Measurements from ENCODE around the gene CDC42EP5. TPM values are rescaled to one million over a fixed set of nuclear protein-coding genes. Genes with fewer than 3 reads are reported as not detected.

Gene CDC42EP5
- polyA plus RNA-seq, 1 of the 3 experiments (the other 2 are of a cell fraction), result 13.5 TPM

- H3K9me3 ChIP-seq, result no peaks in the 10 kb centered on the region
- CTCF ChIA-PET, result no interaction called here
- peaks cover 17% of the 10 kb centered on the region; the same call in 1 of the 2 replicates for H4K20me1 ChIP-seq (ENCODE audit: insufficient read depth)
- no peaks in the 10 kb centered on the region for H3K4me1 ChIP-seq (ENCODE audit: control insufficient read depth in 1 of 2, insufficient read depth in 2 of 2, low read depth in 1 of 2, low read length in 1 of 2)
- H3K36me3 ChIP-seq (replicated peaks in 1 of 2; ENCODE audit: control insufficient read depth in 1 of 2, insufficient read depth in 2 of 2, low read length in 1 of 2), result no peaks in the 10 kb centered on the region
- POLR2A ChIA-PET, result interaction anchor here (0.7 to 1.6 kb wide), 2 partner anchors 12 to 24 kb away, joined by 4 to 6 read pairs; partner anchors contain the start of gene LENG8
- H2AFZ ChIP-seq (ENCODE audit: low read depth), result no peak overlapping the region
- H3F3A ChIP-seq (replicated peaks; ENCODE audit: insufficient read depth), result no peaks in the 10 kb centered on the region
- no peak overlapping the region for H3K9ac ChIP-seq
- DNase-seq, result no peak
- 93% methylated on average over 10 of the region's 10 CpGs for WGBS (ENCODE audit: low lambda C conversion rate)
- peaks cover 7% of the 10 kb centered on the region; the same call in 1 of the 2 replicates for H3K79me2 ChIP-seq (ENCODE audit: insufficient read depth)
- H3K27ac ChIP-seq (ENCODE audit: low read depth in 2 of 2, low read length in 1 of 2), result no peak overlapping the region
- no peak overlapping the region for H3K4me3 ChIP-seq (ENCODE audit: low read depth in 2 of 2, low read length in 1 of 2)
- no peaks in the 10 kb centered on the region for H3K27me3 ChIP-seq (ENCODE audit: insufficient read depth)
- H3K9me2 ChIP-seq, result no peaks in the 10 kb centered on the region
- no peak overlapping the region for H3K4me2 ChIP-seq
- TF ChIP-seq FOSL2 (IDR thresholded peaks at IDR 0.05; ENCODE audit: borderline replicate concordance, low read depth) (no peak), ZBTB33 (IDR thresholded peaks at IDR 0.05; ENCODE audit: borderline replicate concordance, low read depth) (no peak), MXI1 (IDR thresholded peaks at IDR 0.05; ENCODE audit: low read depth, low read length) (no peak), EZH2phosphoT487 (IDR thresholded peaks at IDR 0.05; ENCODE audit: borderline replicate concordance, low read depth) (no peak), FOXJ3 (CRISPR knock-in tag; IDR thresholded peaks at IDR 0.05) (no peak), RAD21 (IDR thresholded peaks at IDR 0.05; ENCODE audit: low read length) (no peak), TAF1 (IDR thresholded peaks at IDR 0.05; ENCODE audit: borderline replicate concordance, low read depth, low read length) (no peak), CTCF (IDR thresholded peaks at IDR 0.05) (no peak), RFX5 (IDR thresholded peaks at IDR 0.05; ENCODE audit: low read length) (no peak), REST (IDR thresholded peaks at IDR 0.05; ENCODE audit: low read depth, low read length) (no peak), GABPA (IDR thresholded peaks at IDR 0.05; ENCODE audit: low read depth) (no peak), SMC3 (IDR thresholded peaks at IDR 0.05; ENCODE audit: low read depth, low read length) (no peak), MEF2A (IDR thresholded peaks at IDR 0.05; ENCODE audit: borderline replicate concordance, low read depth) (no peak), RXRA (IDR thresholded peaks at IDR 0.05; ENCODE audit: borderline replicate concordance, low read depth) (no peak), USF1 (IDR thresholded peaks at IDR 0.05; ENCODE audit: borderline replicate concordance, low read depth) (no peak), GATA2 (CRISPR knock-in tag; IDR thresholded peaks at IDR 0.05) (no peak), TCF12 (IDR thresholded peaks at IDR 0.05) (no peak), IRF3 (IDR thresholded peaks at IDR 0.05; ENCODE audit: low read depth, low read length) (no peak)
These were observed 36.4 kb downstream of the CDC42EP5 start for GRCh38 chr19:54436628-54437252.
